ENCODE results near the gene PCSK2.

GRCh38 chr20:17394411-17394810 is 167.6 kb downstream of the PCSK2 start:
- TF ChIP-seq CTCF (conservative IDR thresholded peaks at IDR 0.05; ENCODE audit: low read depth, low read length) (no peak), EZH2 (IDR thresholded peaks at IDR 0.05; ENCODE audit: borderline replicate concordance, low read depth, low read length, poor library complexity, severe bottlenecking) (no peak)

Data from A673 (cell line).